Measurements from ENCODE around the gene VILL.
A peak's percentile ranks its signal among the peaks of the same experiment; 100 is the strongest.

The VILL gene

DNA sequence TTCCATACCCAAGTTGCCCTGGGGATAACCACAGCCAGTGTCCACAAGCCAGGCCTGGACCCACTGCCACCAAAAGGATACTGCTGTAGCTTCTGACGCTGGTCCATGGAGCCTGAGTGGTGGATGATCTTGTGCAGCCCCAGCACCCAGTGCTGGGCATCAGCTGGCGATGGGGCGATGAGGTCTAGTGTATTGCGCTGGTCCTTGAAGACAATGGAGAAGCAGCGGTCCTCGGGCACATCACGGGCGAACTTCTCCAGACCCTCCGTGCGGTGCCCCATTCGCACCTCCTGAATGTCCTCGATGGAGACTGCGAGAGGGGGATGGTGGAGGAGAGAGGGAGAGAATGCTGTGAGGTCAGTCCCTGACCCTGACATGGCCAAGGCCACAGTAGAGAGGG is 25.8 kb downstream of the VILL start:
- in situ Hi-C loops (cut with MboI; ENCODE audit: low sequenced_read_pairs): no loop called here
- no peak for DNase-seq (ENCODE audit: low spot score in 2 of 2)
- Histone ChIP-seq H3K36me3 (replicated peaks) (peaks cover 6% of the 10 kb centered on the region), H3K9me3 (no peaks in the 10 kb centered on the region), H3K27me3 (ENCODE audit: low read depth) (no peaks in the 10 kb centered on the region), H3K4me3 (no peak overlapping the region), H3K4me1 (no peaks in the 10 kb centered on the region)

DNA sequence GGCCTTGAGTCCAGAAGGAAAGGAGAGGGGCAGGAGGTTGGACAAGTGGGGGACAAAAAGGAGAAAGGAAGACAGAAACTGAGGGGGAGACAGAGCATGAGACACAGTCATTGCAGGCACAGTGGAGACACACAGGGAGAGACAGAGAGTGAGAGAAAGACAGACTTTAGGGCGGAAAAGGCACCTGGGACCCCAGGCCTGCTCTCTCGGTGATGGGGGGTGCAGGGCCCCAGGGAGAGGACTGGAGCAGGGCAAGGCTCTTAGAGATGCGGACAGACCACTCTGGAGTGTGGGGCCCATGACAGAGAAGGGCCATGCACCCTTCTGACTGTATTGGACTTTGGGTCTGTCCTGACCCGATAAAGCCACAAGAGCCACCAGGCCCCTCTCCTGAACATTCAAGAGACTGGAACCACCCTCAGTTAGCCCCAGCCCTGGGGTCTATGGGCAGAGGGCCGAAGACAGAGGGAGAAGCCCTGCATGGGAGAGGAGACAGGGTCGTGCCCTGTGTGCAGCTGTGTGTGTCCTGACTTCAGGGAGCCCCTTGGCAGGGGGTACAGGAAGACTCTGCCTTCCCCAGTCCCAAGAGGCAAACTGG is 26.4 kb downstream of the VILL start:
- Histone ChIP-seq H3K9me3 (no peaks in the 10 kb centered on the region), H3K27me3 (ENCODE audit: low read depth) (no peaks in the 10 kb centered on the region), H3K36me3 (replicated peaks) (peaks cover 6% of the 10 kb centered on the region), H3K4me1 (no peaks in the 10 kb centered on the region), H3K4me3 (no peak overlapping the region)
- in situ Hi-C loops (cut with MboI; ENCODE audit: low sequenced_read_pairs): no loop called here
- DNase-seq (ENCODE audit: low spot score in 2 of 2): no peak

- H3K4me3 ChIP-seq: no peak overlapping the region
- no peaks in the 10 kb centered on the region for H3K27me3 ChIP-seq (ENCODE audit: low read depth)
- H3K4me1 ChIP-seq: no peaks in the 10 kb centered on the region
- in situ Hi-C loops (cut with MboI; ENCODE audit: low sequenced_read_pairs): no loop called here
- H3K9me3 ChIP-seq: no peaks in the 10 kb centered on the region
- peaks cover 6% of the 10 kb centered on the region for H3K36me3 ChIP-seq (replicated peaks)
- no peak for DNase-seq (ENCODE audit: low spot score in 2 of 2)
These were observed 27.1 kb downstream of the VILL start for GRCh38 chr3:38017445-38018295.

GRCh38 chr3:38018296-38019266 is 28.0 kb downstream of the VILL start:
- H3K4me1 ChIP-seq: 0 out of 2 replicates have a peak, but pooled peaks cover under 1% of the 10 kb centered on the region
- H3K4me3 ChIP-seq: no peak overlapping the region
- DNase-seq (ENCODE audit: low spot score in 2 of 2): no peak
- in situ Hi-C loops (cut with MboI; ENCODE audit: low sequenced_read_pairs): no loop called here
- H3K27me3 ChIP-seq (ENCODE audit: low read depth): no peaks in the 10 kb centered on the region
- no peaks in the 10 kb centered on the region for H3K9me3 ChIP-seq
- H3K36me3 ChIP-seq (replicated peaks): peaks cover 6% of the 10 kb centered on the region

- Histone ChIP-seq H3K4me3 (no peak overlapping the region), H3K4me1 (peaks cover 5% of the 10 kb centered on the region; the same call in 1 of the 2 replicates), H3K36me3 (replicated peaks) (peaks cover 3% of the 10 kb centered on the region; the same call in 1 of the 2 replicates), H3K27me3 (ENCODE audit: low read depth) (no peaks in the 10 kb centered on the region), H3K9me3 (no peaks in the 10 kb centered on the region)
- in situ Hi-C loops (cut with MboI; ENCODE audit: low sequenced_read_pairs): no loop called here
- no peak for DNase-seq (ENCODE audit: low spot score in 2 of 2)
These were observed 29.2 kb downstream of the VILL start for GRCh38 chr3:38019658-38020341.

DNA sequence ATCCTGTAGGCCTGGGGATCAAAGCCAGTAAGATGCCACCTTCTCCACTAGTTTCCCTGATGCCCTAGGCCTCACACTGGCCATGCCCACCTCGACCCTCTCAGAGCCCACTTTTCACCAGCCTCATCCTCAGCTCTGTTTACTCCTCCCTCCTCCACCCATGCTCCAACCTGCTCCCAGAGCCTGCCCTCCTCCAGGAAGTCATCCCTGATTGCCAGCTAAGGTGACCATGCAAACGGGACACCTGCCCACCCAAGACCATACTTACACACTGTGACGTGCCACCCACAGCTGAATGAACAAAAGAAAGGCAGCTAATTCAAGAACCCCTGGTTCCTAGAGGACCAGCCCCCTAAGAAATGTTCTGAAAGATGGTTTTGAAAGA is 29.7 kb downstream of the VILL start:
- H3K9me3 ChIP-seq: no peaks in the 10 kb centered on the region
- peaks cover 3% of the 10 kb centered on the region; the same call in 1 of the 2 replicates for H3K36me3 ChIP-seq (replicated peaks)

GRCh38 chr3:38021196-38021595 is 30.6 kb downstream of the VILL start:
- Histone ChIP-seq H3K36me3 (replicated peaks) (no peaks in the 10 kb centered on the region; the same call in 1 of the 2 replicates), H3K4me3 (no peak overlapping the region), H3K4me1 (peaks cover 8% of the 10 kb centered on the region), H3K27me3 (ENCODE audit: low read depth) (no peaks in the 10 kb centered on the region), H3K9me3 (no peaks in the 10 kb centered on the region)
- no peak for DNase-seq (ENCODE audit: low spot score in 2 of 2)
- in situ Hi-C loops (cut with MboI; ENCODE audit: low sequenced_read_pairs): no loop called here

More for the DNA sequence above, 29.7 kb downstream of the VILL start:
- in situ Hi-C loops (cut with MboI; ENCODE audit: low sequenced_read_pairs): no loop called here
- Histone ChIP-seq H3K27me3 (ENCODE audit: low read depth) (no peaks in the 10 kb centered on the region), H3K4me1 (peaks cover 7% of the 10 kb centered on the region), H3K4me3 (no peak overlapping the region)
- DNase-seq (ENCODE audit: low spot score in 2 of 2): no peak

DNA sequence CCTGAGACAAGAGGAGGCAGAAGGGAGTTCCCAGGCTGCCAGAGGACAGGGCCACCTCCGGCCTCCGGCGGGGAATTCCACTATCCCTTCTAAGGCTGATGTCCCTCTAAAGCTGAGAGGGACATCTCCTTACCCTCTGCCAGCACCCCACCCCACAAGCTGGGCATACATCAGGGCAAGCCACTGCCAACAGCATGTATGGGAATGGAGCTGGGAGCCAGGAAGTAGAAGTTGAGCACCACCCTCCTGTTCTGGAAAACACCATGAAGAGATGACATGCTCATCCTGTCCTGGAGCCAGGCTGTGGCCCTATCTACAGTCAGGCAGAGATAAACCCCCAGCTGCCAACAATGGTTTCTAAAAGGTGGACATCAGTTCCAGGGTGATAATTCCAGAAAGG is 31.7 kb downstream of the VILL start:
- in situ Hi-C loops (cut with MboI; ENCODE audit: low sequenced_read_pairs): no loop called here
- Histone ChIP-seq H3K4me3 (no peak overlapping the region), H3K27me3 (ENCODE audit: low read depth) (no peaks in the 10 kb centered on the region), H3K9me3 (no peaks in the 10 kb centered on the region), H3K36me3 (replicated peaks) (no peaks in the 10 kb centered on the region; the same call in 1 of the 2 replicates), H3K4me1 (peaks cover 8% of the 10 kb centered on the region)
- no peak for DNase-seq (ENCODE audit: low spot score in 2 of 2)

DNA sequence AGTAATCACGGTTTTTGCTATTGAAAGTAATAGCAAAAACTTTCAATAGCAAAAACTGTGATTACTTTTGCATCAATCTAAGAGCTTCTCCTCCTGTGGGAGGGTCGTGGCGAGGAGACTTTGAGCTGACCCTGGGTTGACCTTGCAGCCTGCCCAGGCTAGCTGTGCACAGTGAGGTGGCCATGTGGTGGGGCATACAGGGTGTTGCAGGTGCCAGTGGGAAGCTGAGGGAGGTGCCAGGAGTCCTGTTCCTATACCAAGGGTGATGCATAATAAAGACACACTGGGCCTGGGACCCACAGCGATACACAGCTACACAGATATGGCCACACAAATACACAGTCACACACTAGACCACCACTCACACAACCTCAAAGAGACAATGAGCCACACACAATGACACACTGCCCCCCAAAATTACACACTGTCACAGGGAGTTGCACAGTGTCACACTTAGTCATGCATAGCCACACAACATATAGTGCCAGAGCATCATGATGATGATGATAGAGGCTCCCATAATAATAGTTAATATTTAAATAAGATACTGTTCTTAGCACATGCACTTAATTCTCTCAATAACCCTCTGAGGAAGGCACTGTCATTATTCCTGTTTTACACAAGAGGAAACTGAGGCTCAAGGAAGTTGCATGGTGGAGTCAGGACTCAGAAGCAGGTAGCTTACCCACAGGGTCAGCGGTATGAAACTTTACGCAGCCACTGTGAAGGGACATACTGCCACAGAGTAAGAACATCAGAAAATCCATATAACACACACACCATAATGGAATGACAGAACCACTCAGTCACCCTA is 32.5 kb downstream of the VILL start:
- H3K27me3 ChIP-seq (ENCODE audit: low read depth): no peaks in the 10 kb centered on the region
- in situ Hi-C loops (cut with MboI; ENCODE audit: low sequenced_read_pairs): no loop called here
- peaks cover 8% of the 10 kb centered on the region for H3K4me1 ChIP-seq
- no peak for DNase-seq (ENCODE audit: low spot score in 2 of 2)
- H3K4me3 ChIP-seq: no peak overlapping the region
- no peaks in the 10 kb centered on the region for H3K9me3 ChIP-seq
- H3K36me3 ChIP-seq (replicated peaks): no peaks in the 10 kb centered on the region

DNA sequence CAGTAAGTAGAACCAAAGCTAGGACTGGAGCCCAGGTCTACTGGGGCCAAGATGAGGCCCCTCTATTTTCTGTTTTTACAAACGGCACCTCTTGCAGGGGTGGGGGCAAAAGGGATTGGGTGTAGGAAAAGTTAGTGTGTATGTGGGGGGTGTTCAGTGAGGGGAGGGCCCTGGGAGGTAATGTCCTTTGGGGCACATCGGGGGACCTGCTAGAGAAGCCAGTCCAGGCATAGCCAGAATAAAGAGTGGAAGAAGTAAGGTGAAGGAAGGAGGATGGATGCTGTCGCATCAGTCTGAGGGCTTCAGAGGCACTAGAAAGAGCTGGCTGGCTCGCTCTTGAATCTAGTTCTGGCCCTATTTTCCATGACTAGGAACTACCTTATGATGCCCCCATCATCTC is 36.3 kb downstream of the VILL start:
- no peak overlapping the region for H3K4me3 ChIP-seq
- H3K27me3 ChIP-seq (ENCODE audit: low read depth): no peaks in the 10 kb centered on the region
- H3K4me1 ChIP-seq: peaks cover 15% of the 10 kb centered on the region
- in situ Hi-C loops (cut with MboI; ENCODE audit: low sequenced_read_pairs): no loop called here
- no peak for DNase-seq (ENCODE audit: low spot score in 2 of 2)
- no peaks in the 10 kb centered on the region for H3K36me3 ChIP-seq (replicated peaks)
- no peaks in the 10 kb centered on the region for H3K9me3 ChIP-seq

DNA sequence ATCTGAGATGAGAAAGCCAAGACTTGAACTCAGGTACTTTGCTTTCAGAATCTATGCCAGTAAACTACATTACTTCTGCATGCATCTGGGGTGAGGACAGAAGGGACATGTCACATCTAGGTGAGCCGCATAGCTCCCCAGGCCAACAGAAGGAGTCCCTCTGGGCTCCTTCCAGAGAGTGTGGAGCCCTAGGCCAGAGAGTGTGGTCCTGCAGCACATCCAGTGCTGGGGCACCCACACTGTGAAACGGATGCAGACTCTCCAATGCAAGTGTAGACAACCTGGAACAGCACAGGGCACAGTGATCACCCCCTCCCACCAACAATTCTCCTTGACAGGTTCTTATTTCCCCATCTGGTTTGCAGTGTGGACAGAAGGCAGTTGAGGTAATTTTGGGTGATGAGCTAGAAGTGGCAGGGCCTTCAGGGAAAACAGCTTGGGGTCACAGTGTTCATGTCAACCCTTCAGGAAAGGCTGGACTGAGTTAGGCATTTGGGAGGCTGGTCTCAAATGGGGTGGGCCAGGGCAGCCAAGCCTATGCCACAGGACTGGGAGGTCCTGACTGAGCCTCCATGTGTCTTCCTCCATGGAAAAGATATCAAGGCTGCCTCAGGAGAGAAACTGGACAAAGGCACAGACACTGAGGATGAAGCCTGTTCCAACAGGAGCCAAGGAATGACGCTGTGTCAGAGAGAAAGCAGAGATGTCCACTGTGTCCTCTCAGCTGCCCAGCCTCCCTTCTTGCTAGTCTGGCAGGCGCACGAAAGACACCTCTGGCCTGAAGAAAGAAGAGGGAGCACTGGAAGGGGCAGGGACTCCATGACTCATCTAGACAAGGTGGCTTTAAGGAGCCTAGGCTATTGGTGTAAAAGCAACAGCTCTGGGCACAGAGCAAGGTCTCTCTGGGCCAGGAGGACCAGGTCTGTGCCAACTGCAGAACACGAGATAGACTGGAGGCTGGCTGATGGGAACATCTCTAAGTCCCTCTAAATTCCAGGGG is 37.2 kb downstream of the VILL start:
- Histone ChIP-seq H3K4me3 (peak overlapping the region; percentile 90), H3K36me3 (replicated peaks) (no peaks in the 10 kb centered on the region), H3K4me1 (peaks cover 15% of the 10 kb centered on the region), H3K27me3 (ENCODE audit: low read depth) (no peaks in the 10 kb centered on the region), H3K9me3 (no peaks in the 10 kb centered on the region)
- in situ Hi-C loops (cut with MboI; ENCODE audit: low sequenced_read_pairs): no loop called here
- no peak for DNase-seq (ENCODE audit: low spot score in 2 of 2)
